Middle frontal gyrus (tissue), 1 donor: ENCODE measurements around the gene C11orf21.

Experiments used
- DNase-seq: peaks from one replicate; pipeline ENCODE4 v3.0.0-alpha.2; 2015; ENCODE audit warnings: low spot score; ENCODE audit errors: extremely low spot score

Gene C11orf21

DNA sequence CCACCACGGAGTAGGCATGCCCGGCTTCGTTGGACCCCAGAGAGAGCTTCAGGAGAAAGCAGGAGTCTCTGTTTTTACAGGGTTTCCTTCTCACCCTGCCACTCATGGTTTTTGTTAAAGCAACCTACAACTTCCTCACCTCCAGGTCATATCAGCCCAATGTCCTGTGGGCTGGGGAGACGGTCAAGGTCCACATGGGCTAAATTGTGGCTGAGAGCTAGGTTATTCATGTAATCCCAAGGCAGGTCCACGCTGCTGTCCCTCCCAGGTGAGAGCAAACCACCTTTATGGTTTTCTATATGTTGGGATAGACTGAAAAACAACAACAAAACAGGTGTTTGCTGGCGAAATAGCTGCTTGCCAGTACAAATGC is 19.6 kb upstream of the C11orf21 start:
- no peak for DNase-seq

DNA sequence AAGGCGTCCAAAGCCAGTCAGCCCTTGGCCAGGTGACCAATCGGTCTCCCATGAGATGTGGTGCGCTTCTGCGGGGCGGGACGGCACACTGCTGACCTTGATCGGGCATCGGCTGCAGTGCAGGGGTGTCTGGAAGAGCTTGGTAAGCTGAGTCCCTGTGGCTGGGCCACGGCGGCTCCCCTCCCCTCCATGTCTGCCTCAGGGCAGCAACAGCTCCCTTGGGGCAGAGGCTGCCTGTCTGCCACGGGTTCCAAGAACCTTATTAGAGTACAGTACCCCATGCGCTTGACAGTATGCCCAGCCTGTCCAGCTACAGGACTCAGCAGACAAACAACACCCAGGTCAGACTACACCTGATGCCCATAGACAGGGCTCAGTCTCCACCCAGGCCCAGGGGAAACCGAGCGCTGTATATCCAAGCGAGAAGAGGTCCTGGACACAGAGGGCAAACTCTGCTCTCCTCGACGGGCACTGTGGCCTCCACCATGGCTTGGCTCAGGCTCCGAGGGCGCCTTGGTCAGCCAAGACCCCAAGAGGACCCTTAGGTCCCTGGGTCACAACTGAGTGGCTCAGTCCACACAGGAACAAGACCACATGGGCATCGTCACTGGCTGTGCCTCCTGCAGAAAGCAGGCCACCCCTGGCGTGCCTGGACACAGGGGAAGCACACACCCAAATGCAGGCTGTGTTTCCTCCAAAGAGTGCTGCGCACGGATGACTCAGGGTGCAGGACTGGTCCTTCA is 19.0 kb upstream of the C11orf21 start:
- DNase-seq, result no peak

DNA sequence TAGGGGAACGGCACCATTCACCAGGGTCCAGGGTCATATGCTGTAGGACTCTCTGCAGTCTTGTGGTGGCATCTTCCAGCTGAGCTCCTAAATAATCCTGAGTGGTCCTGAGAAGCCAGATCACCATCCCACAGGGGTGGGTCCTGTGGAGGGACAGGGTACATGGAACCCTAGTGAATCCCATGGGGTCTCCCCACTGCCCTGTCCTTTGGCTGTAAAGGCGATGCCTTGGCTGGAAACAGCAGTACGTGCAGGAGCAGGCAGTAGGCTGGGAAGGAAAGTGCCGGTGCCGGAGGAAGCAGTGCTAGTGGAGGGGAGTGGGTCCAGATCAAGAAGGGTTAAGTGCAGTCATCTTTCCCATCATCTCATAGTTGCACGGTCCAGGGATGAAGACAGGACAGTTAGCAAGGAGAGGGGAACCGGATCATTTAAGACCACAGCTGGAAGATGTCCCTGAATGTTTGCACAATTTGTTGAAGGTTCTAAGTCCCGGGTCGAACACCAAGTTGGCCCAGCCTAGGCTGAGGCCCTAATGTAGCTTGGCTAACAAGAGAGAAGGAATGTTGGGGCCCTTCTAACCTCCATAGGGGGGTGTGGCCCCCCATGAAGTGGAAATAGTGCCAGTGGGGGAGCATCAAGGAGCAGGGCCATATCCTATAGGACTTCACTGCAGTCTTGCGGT is 18.2 kb upstream of the C11orf21 start:
- no peak for DNase-seq

DNA sequence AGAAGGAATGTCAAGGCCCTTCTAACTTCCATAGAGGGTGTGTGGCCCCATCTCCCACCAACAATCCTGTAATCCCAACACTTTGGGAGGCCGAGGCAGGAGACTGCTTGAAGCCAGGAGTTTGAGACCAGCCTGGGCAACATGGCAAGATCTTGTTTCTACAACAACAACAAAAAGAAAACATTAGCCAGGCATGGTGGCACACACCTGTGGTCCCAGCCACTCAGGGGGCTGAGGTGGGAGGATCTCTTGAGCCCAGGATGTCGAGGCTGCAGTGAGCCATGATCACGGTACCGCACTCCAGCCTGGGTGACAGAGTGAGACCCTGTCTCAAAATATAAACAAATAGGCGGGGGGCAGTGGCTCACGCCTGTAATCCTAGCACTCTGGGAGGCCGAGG is 17.0 kb upstream of the C11orf21 start:
- DNase-seq, result no peak

DNA sequence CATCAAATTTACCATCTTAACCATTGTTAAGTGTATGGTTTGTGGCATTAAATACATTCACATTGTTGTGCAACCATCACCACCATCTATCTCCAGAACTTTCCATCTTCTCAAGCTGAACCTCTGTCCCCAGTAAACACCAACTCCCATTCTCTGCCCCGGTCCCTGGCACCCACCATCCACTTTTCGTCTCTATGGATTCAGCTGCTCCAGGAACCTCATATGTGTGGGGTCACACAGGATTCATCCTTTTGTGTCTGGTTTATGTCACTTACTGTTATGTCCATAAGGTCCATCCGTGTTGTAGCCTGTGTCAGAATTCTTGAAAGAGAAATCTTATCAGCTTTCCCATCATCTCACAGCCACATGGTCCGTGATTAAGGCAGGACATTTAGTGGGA is 16.4 kb upstream of the C11orf21 start:
- no peak for DNase-seq

DNA sequence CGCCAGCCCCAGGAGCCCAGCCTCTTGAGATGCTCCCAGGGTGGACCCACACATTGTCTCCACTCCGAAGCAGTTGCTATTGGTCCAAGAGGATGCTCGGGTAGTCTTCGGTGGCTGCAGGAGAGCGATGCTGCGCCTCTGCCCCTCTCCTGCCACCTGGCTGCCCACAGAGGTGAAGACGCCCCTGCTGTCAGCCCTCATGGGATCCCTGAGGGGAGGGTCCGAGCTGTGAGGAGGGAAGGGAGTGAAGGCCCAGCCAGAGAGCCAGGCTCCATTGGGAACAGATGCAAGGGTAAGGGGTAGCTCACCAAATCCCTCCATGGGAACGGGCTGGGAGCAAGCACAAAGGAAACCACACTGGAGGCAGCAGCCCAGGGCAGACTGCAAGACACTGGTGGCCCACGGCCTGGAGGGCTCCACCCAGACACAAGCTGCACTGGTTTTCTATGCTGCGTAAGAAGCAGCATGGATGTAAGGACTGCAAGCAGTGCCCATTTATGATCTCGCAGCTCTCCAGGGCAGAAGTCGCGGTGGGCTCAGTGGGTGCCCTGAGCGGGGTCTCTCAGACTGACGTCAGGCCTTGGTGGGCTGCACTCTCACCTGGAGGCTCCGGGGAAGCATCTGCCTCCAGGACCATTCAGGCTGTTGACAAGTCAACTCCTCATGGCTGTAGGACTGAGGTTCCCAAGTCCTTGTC is 15.8 kb upstream of the C11orf21 start:
- DNase-seq, result no peak

DNA sequence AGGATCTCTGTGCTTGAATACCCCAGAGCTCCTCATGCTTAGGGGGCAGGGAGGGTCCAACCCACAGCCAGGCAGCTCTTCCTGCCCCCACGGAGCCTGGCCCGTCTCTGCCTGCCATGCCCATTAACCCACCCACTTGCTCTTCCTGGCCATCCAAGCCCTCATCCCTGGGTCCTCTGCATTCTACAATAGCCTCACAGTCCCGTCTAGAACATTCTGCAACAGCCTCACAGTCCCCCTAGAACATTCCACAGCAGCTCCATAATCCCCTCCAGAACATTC is 15.2 kb upstream of the C11orf21 start:
- DNase-seq, result no peak

DNA sequence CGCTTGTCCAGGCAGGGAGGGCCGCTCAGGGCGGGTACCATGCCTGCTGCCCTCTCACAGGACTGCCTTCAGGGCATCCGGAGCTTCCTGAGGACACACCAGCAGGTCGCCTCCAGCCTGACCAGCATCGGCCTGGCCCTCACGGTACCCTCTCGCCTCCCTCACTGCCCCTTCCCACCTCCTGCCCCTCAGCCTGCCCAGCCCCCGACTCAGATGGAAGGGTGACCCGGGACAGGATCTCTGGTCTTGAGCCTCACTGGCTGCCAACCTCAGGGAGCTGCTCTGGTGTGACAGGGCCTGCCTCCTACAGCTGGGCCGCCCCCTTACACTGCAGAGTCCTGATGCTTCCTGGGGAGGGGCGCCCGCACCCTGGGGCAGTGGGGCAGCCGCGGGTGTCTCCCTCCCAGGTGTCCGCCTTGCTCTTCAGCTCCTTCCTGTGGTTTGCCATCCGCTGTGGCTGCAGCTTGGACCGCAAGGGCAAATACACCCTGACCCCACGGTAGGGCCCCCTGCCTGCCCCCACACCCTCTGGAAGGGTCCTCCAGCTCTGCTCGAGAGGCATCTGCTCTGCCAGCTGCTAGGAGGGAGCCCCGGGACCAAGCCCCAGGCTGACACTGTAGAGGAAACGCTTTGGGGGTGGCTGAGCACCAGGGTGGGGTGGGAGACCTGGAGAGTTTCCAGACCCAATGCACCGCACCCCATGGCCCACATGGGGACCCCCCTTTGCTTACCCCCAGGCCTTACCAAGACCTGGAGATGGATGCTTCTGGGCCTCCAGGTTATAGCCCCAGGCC is 14.6 kb upstream of the C11orf21 start:
- no peak for DNase-seq

DNA sequence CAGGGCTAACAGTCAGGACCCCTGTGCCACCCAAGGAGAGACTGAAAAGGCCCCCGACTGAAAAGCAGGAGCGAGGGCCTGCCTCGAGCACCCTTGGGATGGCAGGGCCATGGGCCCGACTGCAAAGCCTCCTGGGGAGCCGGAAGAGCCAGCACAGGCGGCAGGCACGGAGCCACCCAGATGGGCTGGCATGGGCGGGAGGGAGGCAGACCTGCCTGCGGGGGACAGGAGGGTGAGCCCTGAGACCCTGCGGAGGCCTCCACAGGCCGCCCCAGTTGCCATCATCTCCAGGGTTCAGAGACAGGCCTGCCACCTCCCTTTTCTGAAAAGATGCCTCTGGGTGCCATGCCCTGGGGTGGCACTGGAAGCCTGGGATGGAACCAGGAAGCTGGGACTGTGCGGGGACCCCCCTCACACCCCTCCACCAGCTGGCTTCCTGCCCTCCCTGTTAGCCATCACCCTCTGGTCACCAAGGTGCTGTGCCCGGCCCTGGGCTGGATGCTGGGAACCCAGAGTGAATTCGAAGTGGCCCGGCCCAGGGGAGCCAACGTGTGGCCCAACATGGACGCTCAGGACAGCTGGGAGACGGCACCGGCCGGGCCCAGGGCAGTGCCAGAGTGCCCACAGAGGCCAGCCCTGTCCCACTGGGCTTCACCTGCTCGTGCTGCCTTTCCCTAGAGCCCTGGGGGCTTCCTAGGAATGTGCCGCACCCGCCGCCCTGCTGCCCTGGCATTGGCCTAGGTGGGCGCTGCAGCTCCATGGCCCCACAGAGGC is 13.9 kb upstream of the C11orf21 start:
- DNase-seq, result no peak

DNA sequence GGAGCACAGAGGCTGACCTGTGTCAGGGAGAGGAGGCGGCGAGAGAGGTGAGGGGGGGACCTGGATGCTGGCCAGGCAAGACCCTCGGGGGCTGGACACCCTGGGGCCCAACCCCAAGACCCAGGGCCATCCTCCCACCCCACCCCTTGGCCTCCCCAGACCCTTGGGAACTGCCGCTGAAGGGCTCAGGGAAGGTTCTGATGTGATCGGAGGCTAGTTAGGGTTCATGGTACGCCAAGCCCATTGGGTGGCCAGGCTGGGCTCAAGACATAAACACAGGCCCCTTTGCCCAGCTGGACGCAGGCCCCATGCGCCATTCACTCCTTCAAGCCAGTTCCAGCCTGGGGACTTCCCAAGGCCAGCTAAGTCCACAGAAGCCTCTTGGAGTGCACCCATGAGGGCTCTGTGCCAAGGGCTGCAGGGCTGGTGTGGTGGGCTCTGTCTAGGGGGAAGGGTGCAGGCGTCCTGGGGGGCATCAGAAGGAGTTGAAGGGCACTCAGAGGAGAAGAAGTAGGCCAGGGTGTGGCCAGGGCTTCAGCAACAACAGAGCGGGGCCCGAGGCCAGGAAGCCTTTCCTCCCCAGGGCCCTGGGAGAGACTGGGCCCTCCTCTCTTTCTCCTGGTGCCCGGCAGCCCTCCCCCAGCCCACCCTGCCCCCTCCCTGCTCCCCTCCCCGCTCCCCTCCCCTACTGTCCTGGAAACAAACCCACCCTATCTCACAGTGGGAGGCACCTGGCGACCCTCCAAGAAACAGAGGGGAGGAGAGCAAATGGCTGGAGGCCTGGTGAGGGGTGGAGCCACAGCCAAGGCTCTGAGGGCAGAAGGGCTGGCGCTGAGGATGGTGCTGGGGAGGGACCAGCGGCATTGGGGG is 13.0 kb upstream of the C11orf21 start:
- no peak for DNase-seq

DNA sequence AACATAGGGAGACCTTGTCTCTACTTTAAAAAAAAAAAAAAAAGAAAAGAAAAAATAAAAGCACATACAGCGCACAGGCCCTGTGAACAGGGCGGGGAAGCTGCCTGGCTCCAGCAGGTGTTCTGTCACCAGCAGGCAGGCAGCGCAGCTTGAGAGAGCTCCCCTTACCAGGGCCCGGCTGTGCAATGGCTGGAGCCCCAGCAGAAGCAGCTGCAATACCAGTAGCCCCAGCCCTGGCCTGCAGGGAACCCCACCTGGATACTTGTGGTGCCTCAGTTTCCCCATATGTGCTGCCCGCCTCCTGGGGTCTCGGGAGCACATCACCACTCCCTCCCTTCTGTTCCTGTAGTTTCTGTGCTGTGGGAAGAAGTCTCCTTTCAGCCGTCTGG is 12.4 kb upstream of the C11orf21 start:
- DNase-seq, result no peak

DNA sequence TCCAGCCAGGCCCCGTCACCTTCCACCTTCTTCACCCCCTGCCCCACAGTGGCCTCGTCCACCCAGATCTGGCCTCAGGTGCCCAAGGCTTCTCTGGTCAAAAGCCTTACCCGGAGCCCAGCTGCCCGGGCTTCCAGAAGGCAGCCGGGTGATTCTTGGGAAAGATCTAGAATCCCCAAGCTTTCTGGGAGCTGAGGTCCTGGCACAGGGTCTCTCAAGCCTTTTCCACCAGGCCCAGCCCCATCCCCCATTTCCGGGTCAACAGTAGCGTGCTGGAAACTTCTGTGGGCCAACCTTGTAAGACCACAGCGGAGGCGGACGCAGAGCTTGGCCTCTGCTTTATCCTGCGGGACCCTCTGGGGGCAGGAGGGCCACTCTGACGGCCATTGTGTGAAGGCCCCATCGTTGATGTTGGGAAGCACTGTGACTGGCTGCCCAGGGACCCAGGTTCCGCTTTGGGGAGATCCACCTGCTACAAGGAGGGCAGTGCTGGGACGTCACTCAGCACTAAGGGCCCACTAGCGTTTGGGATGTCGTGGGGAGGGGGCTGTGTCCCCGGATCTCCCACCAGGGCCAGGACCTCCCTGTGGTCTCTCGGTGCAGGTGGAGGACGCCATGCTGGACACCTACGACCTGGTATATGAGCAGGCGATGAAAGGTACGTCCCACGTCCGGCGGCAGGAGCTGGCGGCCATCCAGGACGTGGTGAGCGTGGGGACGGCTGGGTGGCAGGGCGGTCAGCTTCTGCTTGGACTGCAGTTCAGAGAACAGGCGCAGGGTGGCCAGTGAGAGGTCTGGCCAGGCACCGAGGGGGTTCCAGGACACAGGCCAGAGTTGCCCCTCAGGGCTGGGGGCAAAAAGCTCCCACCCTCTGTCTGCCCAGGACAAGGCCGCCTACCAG is 11.6 kb upstream of the C11orf21 start:
- no peak for DNase-seq

DNA sequence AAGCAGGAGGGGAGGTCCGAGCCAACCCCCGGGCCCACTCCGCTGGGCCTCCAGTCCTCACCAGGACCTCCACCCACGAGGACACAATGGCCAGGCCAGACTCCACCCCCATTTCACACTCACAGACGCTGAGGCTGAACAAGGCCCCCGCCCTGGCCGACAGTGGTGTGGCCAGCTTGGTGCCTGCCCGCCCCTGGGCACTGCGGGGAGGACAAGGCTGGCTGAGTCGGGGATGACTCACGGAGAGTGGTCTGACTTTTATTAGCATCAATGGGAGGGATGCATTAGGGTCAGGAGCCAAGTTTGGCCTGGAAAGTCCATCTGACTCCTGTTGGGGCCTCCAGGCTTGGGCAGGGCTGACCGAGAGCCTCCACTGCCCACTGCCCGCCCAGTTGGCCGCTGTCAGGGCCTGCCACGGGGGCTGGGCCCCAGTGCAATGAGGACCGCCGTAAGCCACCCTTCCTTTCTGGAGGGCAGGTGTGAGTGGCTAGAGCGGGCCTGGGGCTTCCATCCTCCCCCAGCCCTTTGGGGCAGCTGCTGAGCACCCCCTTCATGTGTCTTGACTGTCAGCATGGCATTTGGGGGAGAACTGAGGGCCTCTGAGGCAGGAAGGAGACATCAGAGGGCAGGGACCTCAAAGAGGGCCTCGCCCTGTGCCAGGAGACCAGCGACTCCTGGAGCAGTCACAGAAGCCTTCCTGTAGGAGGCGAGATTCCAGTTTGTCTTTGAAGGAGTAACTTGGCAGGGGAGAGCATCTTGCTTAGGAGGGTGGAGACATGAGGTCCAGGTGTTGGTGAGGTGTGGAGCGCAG is 10.7 kb upstream of the C11orf21 start:
- DNase-seq, result no peak

DNA sequence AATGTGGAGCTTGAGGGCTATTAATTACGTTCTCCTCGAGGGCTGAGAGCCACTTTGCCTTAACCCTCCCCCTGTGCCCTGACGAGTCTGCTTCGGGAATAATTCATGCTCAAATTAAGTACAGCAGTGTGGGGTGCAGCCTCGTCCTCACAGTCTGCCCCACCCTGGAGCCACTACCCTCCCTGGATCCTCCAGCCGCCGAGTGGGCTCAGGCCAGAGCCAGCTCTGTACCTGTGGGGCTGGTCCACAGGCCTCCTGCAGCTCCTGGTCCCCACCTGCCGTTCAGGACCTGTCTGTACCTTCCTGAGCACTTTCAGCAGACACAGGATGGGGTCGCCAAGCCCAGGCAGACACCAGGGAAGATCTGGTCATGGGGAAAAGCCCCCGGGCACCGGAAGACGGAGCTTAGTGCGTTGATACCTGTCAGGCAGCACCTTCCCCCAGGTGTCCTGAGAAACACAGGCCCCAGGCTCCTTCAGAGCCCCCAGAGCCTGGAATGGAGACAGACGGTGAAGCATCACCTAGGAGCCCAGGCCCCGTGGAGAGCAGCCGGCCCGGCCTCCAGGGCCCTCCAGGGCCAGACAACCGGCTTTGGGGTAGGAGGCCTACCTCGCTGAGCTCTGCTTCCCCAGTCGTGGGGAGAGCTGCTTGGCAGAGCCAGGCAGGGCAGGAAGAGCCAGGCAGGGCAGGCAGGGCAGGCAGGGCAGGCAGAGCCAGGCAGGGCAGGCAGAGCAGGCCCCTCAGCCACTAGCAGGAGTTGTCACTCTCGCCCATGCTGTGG is 9.8 kb upstream of the C11orf21 start:
- no peak for DNase-seq

DNA sequence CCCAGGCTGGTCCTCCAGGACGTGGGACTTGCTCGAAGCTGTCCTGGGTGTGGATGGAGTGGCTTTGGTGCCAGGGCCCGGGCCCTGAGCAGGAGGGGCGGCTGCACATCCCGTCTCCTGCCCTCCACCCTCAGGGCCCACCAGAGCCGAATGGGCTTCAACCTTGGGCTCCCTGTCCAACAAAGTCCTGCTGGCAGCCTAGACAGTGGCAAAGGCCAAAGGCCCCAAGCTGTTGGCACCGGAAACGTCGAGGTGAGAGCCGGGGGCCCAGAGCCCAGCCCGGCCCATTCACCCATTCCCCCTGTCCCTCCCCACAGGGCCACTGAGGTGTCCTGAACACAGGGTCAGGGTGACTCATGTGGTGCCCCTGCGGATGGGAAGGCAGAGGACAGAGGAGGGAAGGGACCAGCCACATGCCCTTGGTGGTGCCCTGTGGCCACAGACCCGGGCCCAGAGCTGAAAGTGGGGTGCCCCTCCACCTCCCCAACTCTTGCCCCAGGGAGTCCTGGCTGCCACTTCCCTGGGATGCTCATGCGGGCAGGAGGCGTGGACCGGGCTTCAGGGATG is 9.2 kb upstream of the C11orf21 start:
- no peak for DNase-seq

DNA sequence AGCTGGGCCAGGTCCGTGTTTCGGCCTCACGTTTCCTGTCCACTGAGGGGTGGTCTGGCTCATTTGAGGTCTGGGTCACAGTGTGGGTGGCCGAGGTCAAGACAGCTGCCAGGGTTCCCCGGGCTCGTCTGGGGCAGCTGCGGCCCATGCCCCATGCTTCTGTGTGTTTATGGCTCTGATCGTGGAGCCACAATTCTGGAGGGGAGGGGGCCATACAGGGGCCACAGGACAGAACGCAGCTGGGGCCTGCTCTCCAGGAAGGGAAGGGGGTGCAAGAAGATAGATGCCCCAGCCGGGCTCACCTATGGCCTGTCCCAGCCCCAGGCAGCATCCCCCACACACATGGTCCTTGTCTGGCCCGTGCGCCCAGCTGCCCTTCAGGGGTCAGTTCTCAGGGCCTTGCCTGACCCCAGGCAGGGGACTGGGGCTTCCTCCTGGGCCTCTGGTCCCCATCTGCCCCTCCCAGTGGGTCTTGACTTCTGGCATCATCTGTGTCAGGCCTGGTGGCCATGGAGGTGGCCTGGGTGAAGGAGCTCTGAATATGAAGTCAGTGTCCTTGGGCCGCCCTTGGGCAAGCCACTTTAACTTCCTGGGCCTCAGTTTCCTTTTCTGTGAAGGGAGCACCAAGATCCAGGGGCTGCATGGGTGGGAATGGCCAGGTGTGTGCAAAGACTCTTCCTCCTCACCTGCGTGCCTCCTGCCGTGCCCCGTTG is 8.5 kb upstream of the C11orf21 start:
- no peak for DNase-seq
